K562 (cell line): Measurements from ENCODE around the gene GNG14. TPM values are rescaled to one million over a fixed set of nuclear protein-coding genes. Genes with fewer than 3 reads are reported as not detected.
A peak's percentile ranks its signal among the peaks of the same experiment; 100 is the strongest.

Experiments
- ATAC-seq: fragments of 200-7000 bp; cut with Tn5 transposase; 3 replicates; pipeline ENCODE4 v1.9.1; 2020; ENCODE audit warnings: moderate library complexity
- BruUV-seq: library from RNA; stranded (reverse); fragments of 400-500 nt; replicated peaks from 2 replicates; lab custom pipeline; 2021; lab: Mats Ljungman, UMichigan
- CTCF ChIA-PET: fragments of 300-600 bp; formaldehyde crosslinking; extraction: SDS; loops from one replicate; lab custom pipeline; 2021; ENCODE audit warnings: low intra/inter-chr PET ratio; lab: Yijun Ruan, JAX
- POLR2A ChIA-PET: fragments of 300-600, 350-650 bp; sonication (Branson Sonifier 250); formaldehyde crosslinking; extraction: SDS; loops from one replicate; lab custom pipeline; 2021; ENCODE audit warnings: antibody characterized with exemption, inconsistent platforms; lab: Yijun Ruan, JAX
- DNase-seq, 4 experiments: peaks; one replicate each; pipeline versions ENCODE4 v3.0.0 to v3.0.0-alpha.2; 2011 to 2018; ENCODE audit warnings: low spot score in 3 of 4, mixed read lengths in 3 of 4; ENCODE audit errors: extremely low read depth in 1 of 4
- FAIRE-seq: peaks from 2 replicates; lab custom pipeline; 2011; peaks lifted over from hg19 to GRCh38; lab: Jason Lieb, UNC
- H2AFZ ChIP-seq: 2 replicates; pipeline ENCODE4 v1.6.0; 2011; ENCODE audit warnings: low read depth, low read length, control low read depth, inconsistent platforms
- H3K27ac ChIP-seq: fragments of 200-600 bp; 3 replicates; pipeline ENCODE4 v1.8.0; 2011; ENCODE audit warnings: low read depth, mild to moderate bottlenecking, control low read depth, inconsistent platforms, low read length, moderate library complexity, mixed read lengths; ENCODE audit errors: extremely low read depth
- H3K27me3 ChIP-seq, 2 experiments: fragments of 300-600 bp in 1 of 2; 2 replicates in 1 of 2; 3 replicates in 1 of 2; pipeline versions ENCODE4 v1.6.0 to v1.8.0; 2011; ENCODE audit warnings: inconsistent platforms in 2 of 2, low read length in 2 of 2, mild to moderate bottlenecking in 1 of 2, mixed read lengths in 1 of 2, moderate library complexity in 1 of 2; ENCODE audit not compliant: control insufficient read depth in 2 of 2, insufficient read depth in 2 of 2
- H3K36me3 ChIP-seq: fragments of 300-600 bp; 3 replicates; pipeline ENCODE4 v1.8.0; 2011; ENCODE audit warnings: mild to moderate bottlenecking, low read length, inconsistent platforms; ENCODE audit not compliant: control insufficient read depth, insufficient read depth
- H3K4me1 ChIP-seq, 2 experiments: fragments of 200-600 bp in 1 of 2; replicated peaks in 1 of 2; 2 replicates in 1 of 2; 3 replicates in 1 of 2; pipeline versions ENCODE4 v1.5.1 to v1.8.0; 2011; ENCODE audit warnings: inconsistent platforms in 2 of 2, low read length in 2 of 2, mild to moderate bottlenecking in 1 of 2, mixed read lengths in 1 of 2, moderate library complexity in 1 of 2; ENCODE audit not compliant: control insufficient read depth in 2 of 2, insufficient read depth in 2 of 2
- H3K4me2 ChIP-seq: 2 replicates; pipeline ENCODE4 v1.6.1; 2011; ENCODE audit warnings: low read length, control low read depth, inconsistent platforms, mixed read lengths; ENCODE audit not compliant: insufficient read depth
- H3K4me3 ChIP-seq: fragments of 200-600 bp; sonication (generic), shearing (Covaris generic); 2 replicates; pipeline ENCODE4 v1.5.1; 2016; ENCODE audit warnings: control low read depth, inconsistent platforms
- H3K79me2 ChIP-seq: fragments of 200-600 bp; 3 replicates; pipeline ENCODE4 v1.8.0; 2011; ENCODE audit warnings: low read length, inconsistent platforms; ENCODE audit not compliant: control insufficient read depth, insufficient read depth
- H3K9ac ChIP-seq, 2 experiments: 2 replicates each; pipeline versions ENCODE4 v1.6.0 to v1.6.1; 2011; ENCODE audit warnings: low read depth in 2 of 2, low read length in 2 of 2, control low read depth in 1 of 2, inconsistent platforms in 1 of 2, mild to moderate bottlenecking in 1 of 2, mixed read lengths in 1 of 2; ENCODE audit not compliant: insufficient read depth in 1 of 2
- H3K9me1 ChIP-seq: one replicate; pipeline ENCODE4 v1.6.0; 2011; ENCODE audit warnings: inconsistent platforms, mild to moderate bottlenecking, low read length, moderate library complexity; ENCODE audit not compliant: control insufficient read depth, insufficient read depth
- H3K9me3 ChIP-seq: replicated peaks from 2 replicates; pipeline ENCODE4 v1.5.1; 2011; ENCODE audit warnings: low read depth, low read length, inconsistent platforms; ENCODE audit not compliant: control insufficient read depth, insufficient read depth
- H4K20me1 ChIP-seq: replicated peaks from 2 replicates; pipeline ENCODE4 v1.6.1; 2011; ENCODE audit warnings: low read length, inconsistent platforms, mixed read lengths; ENCODE audit not compliant: control insufficient read depth, insufficient read depth
- ARID1B ChIP-seq: fragments of 450-650 bp; IDR thresholded peaks from 2 replicates; pipeline ENCODE4 v1.6.1; 2016; ENCODE audit warnings: antibody characterized with exemption, mild to moderate bottlenecking, inconsistent platforms
- C11orf30 ChIP-seq: fragments of 450-650 bp; IDR thresholded peaks from 2 replicates; pipeline ENCODE4 v1.6.1; 2016; ENCODE audit warnings: low read depth, mild to moderate bottlenecking
- CBFA2T3 ChIP-seq: fragments of 450-650 bp; IDR thresholded peaks from 2 replicates; pipeline ENCODE4 v1.6.1; 2017
- DPF2 ChIP-seq: fragments of 450-650 bp; IDR thresholded peaks from 2 replicates; pipeline ENCODE4 v1.6.1; 2016
- EGR1 ChIP-seq: fragments of 450-650 bp; conservative IDR thresholded peaks from 2 replicates; pipeline ENCODE4 v1.6.1; 2017; ENCODE audit warnings: mild to moderate bottlenecking
- ELF2 ChIP-seq: fragments of 250-450 bp; sonication (Bioruptor Pico); IDR thresholded peaks from 2 replicates; pipeline ENCODE4 v1.5.0; 2021; ENCODE audit warnings: mild to moderate bottlenecking
- EWSR1 ChIP-seq: fragments of 450-650 bp; IDR thresholded peaks from 2 replicates; pipeline ENCODE4 v1.6.1; 2018; ENCODE audit warnings: borderline replicate concordance, mild to moderate bottlenecking, low read depth, moderate library complexity; ENCODE audit not compliant: partially characterized antibody
- EZH2 ChIP-seq: IDR thresholded peaks from 2 replicates; pipeline ENCODE4 v1.6.1; 2012; ENCODE audit warnings: low read depth, mild to moderate bottlenecking, inconsistent platforms, low read length, borderline replicate concordance
- MAFF ChIP-seq: IDR thresholded peaks from 2 replicates; pipeline ENCODE4 v1.6.1; 2012; ENCODE audit warnings: low read length, improper control_type of control experiment
- MAFK ChIP-seq: IDR thresholded peaks from 2 replicates; pipeline ENCODE4 v1.6.1; 2011; ENCODE audit warnings: low read length, improper control_type of control experiment
- NFE2 ChIP-seq: IDR thresholded peaks from 2 replicates; pipeline ENCODE4 v1.6.1; 2014; ENCODE audit warnings: antibody characterized with exemption, low read depth
- NFXL1 ChIP-seq: fragments of 450-650 bp; formaldehyde crosslinking; IDR thresholded peaks from 2 replicates; pipeline ENCODE4 v1.4.0; 2021; ENCODE audit warnings: mild to moderate bottlenecking
- SIRT6 ChIP-seq: IDR thresholded peaks from one replicate; pipeline ENCODE4 v1.6.1; 2012; ENCODE audit warnings: low read depth, mild to moderate bottlenecking, control low read depth, inconsistent platforms, low read length, moderate library complexity
- TAL1 ChIP-seq: fragments of 450-650 bp; IDR thresholded peaks from 2 replicates; pipeline ENCODE4 v1.6.1; 2016; ENCODE audit warnings: mild to moderate bottlenecking
- TGIF2 ChIP-seq: sonication (generic); formaldehyde crosslinking; IDR thresholded peaks from 2 replicates; pipeline ENCODE4 v1.8.1; 2022; ENCODE audit warnings: mild to moderate bottlenecking, missing genetic modification reagents, moderate library complexity
- ZNF316 ChIP-seq: fragments of 450-650 bp; IDR thresholded peaks from 2 replicates; pipeline ENCODE4 v1.6.1; 2016
- ZNF408 ChIP-seq: fragments of 250-450 bp; sonication (Bioruptor Pico); IDR thresholded peaks from 2 replicates; pipeline ENCODE4 v1.4.0; 2020; ENCODE audit warnings: low read depth, mild to moderate bottlenecking, moderate library complexity
- WGBS: fragments of 100-300 bp; shearing (Covaris generic); methylation state at CpG from one replicate; pipeline ENCODE4 v1.1.6; 2016; ENCODE audit warnings: low coverage, mixed read lengths; ENCODE audit not compliant: insufficient coverage; ENCODE audit errors: missing lambda C conversion rate; 5-methylcytosine and 5-hydroxymethylcytosine counted together
- in situ Hi-C: fragments of 300-500 bp; cut with MboI; formaldehyde crosslinking; loops from 4 replicates; pipeline ENCODE4 v1.15.0; 2018; ENCODE audit warnings: inconsistent platforms, mixed read lengths
- intact Hi-C: fragments of 100-400 bp; cut with micrococcal nuclease; formaldehyde crosslinking; loops from 2 replicates; pipeline ENCODE4 v1.14.2; 2022
- polyA plus RNA-seq, 8 experiments: library from polyadenylated mRNA; depleted of rRNA in 4 of 8; stranded (reverse) in 5 of 8; unstranded in 3 of 8; fragments of >200 nt; fragmentation: Nextera tagmentation in 2 of 8; fragmentation: Illumina TruSeq in 1 of 8; extraction: Ambion mirVana in 2 of 8; extraction: Trizol in 1 of 8; gene quantifications; 2 replicates each; pipeline versions ENCODE4 v1.2.1 to v1.2.3, GENCODE V29; 2011 to 2014; ENCODE audit warnings: inconsistent platforms in 1 of 8, missing spikeins in 1 of 8
- total RNA-seq, 7 experiments: library from RNA; depleted of rRNA in 6 of 7; stranded (reverse); fragments of >200 nt in 6 of 7; fragmentation: Illumina TruSeq in 2 of 7; extraction: Trizol in 2 of 7; gene quantifications; 2 replicates each; pipeline versions ENCODE4 v1.2.1 to v1.2.3, GENCODE V29; 2011 to 2021; ENCODE audit warnings: low replicate concordance in 1 of 7

The GNG14 gene
- total and polyA plus RNA-seq, 9 of the 15 experiments (the other 6 are each of a cell fraction or from before 2014, with no cell fraction given) = not detected

GRCh38 chr19:12649941-12650340 lies 37.9 kb upstream of the GNG14 start:
- no peak for ATAC-seq
- POLR2A ChIA-PET = no interaction called here
- no peaks in the 10 kb centered on the region for H3K27me3 ChIP-seq
- H4K20me1 ChIP-seq = no peaks in the 10 kb centered on the region
- H3K27ac ChIP-seq = no peak overlapping the region
- TF ChIP-seq EZH2 (no peak), ELF2 (no peak), SIRT6 (no peak), TGIF2 (CRISPR knock-in tag) (no peak)
- TF ChIP-seq, all 486 proteins: peak for 0
- no peak overlapping the region for H3K4me3 ChIP-seq
- H3K9me1 ChIP-seq = no peaks in the 10 kb centered on the region
- H3K4me2 ChIP-seq = no peak overlapping the region
- FAIRE-seq = no peak
- H3K9me3 ChIP-seq = no peaks in the 10 kb centered on the region
- no peaks in the 10 kb centered on the region; the same call in 2 of the 3 replicates for H3K36me3 ChIP-seq
- H3K9ac ChIP-seq = no peak overlapping the region
- no peaks in the 10 kb centered on the region for H3K79me2 ChIP-seq
- CTCF ChIA-PET = no interaction called here
- H2AFZ ChIP-seq = no peak overlapping the region
- DNase-seq = no peak
- peaks cover 4 to 27% of the 10 kb centered on the region in 2 experiments; a peak in 4 of 5 replicates for H3K4me1 ChIP-seq
- no TSS peak for BruUV-seq
- intact Hi-C loops (no loop called here), in situ Hi-C loops (no loop called here)
- WGBS = 87% methylated on average over 10 of the region's 10 CpGs

- peaks cover 4 to 25% of the 10 kb centered on the region in 2 experiments; a peak in 4 of 5 replicates for H3K4me1 ChIP-seq
- H3K27me3 ChIP-seq = no peaks in the 10 kb centered on the region
- POLR2A ChIA-PET = no interaction called here
- WGBS = 28% methylated on average over 6 of the region's 6 CpGs
- H3K4me2 ChIP-seq = no peak overlapping the region
- intact Hi-C loops = no loop called here
- H2AFZ ChIP-seq = no peak overlapping the region
- ATAC-seq (no peak), DNase-seq (peak in 2 of 4 experiments; percentile 22 to 24)
- no peaks in the 10 kb centered on the region for H3K9me1 ChIP-seq
- peaks cover 14% of the 10 kb centered on the region; the same call in 2 of the 3 replicates for H3K36me3 ChIP-seq
- no peak overlapping the region for H3K4me3 ChIP-seq
- CTCF ChIA-PET = no interaction called here
- TF ChIP-seq MAFF (peak; percentile 6; the same call in 1 of the 2 replicates), C11orf30 (peak; percentile 75), TAL1 (peak; percentile 31; the same call in 1 of the 2 replicates), NFE2 (peak; percentile 64), EWSR1 (no peak), ZNF408 (no peak), ARID1B (peak; percentile 34; the same call in 1 of the 2 replicates), NFXL1 (CRISPR knock-in tag) (no peak), DPF2 (peak; percentile 51; the same call in 1 of the 2 replicates), EGR1 (no peak), MAFK (0 out of 2 replicates have a peak, but pooled peaks have one; percentile 4), CBFA2T3 (peak; percentile 48; the same call in 1 of the 2 replicates), ZNF316 (peak; percentile 72)
- TF ChIP-seq, all 486 proteins: peak for 9
- in situ Hi-C loops = no loop called here
- Histone ChIP-seq H4K20me1 (no peaks in the 10 kb centered on the region), H3K27ac (peak overlapping the region; percentile 33; the same call in 1 of the 3 replicates), H3K79me2 (no peaks in the 10 kb centered on the region), H3K9me3 (no peaks in the 10 kb centered on the region), H3K9ac (0 out of 4 replicates have a peak overlapping the region, but pooled peaks of 1 of the 2 experiments have one; percentile 8)
- no TSS peak for BruUV-seq
- peak; percentile 81 for FAIRE-seq
Measured at GRCh38 chr19:12652219-12652618, 35.6 kb upstream of the GNG14 start.
